GM12878 (cell line): Measurements from ENCODE around the gene SOST. TPM values are rescaled to one million over a fixed set of nuclear protein-coding genes. Genes with fewer than 3 reads are reported as not detected.

Experiments
- ATAC-seq: fragments of 200-7000 bp; cut with Tn5 transposase; 3 replicates; pipeline ENCODE4 v1.9.1; 2020; ENCODE audit warnings: mild to moderate bottlenecking, moderate library complexity
- BruUV-seq: library from RNA; stranded (reverse); fragments of 400-500 nt; replicated peaks from 2 replicates; lab custom pipeline; 2021; lab: Mats Ljungman, UMichigan
- CTCF ChIA-PET: fragments of 300-600 bp; sonication (Branson Sonifier 250); formaldehyde crosslinking; extraction: SDS; loops from one replicate; lab custom pipeline; 2021; ENCODE audit warnings: inconsistent platforms; lab: Yijun Ruan, JAX
- POLR2A ChIA-PET: fragments of 350-600 bp; formaldehyde crosslinking; extraction: SDS; loops from one replicate; lab custom pipeline; 2021; ENCODE audit warnings: inconsistent platforms; lab: Charles Lee
- RAD21 ChIA-PET: fragments of 300-600 bp; sonication (Branson Sonifier 250); formaldehyde crosslinking; loops from one replicate; lab custom pipeline; 2023; ENCODE audit warnings: antibody characterized with exemption; ENCODE audit not compliant: unreplicated experiment; lab: Charles Lee
- SMC1A ChIA-PET: fragments of 300-600 bp; sonication (Branson Sonifier 250); formaldehyde crosslinking; loops from one replicate; lab custom pipeline; 2023; ENCODE audit not compliant: unreplicated experiment, uncharacterized antibody; lab: Charles Lee
- DNase-seq: peaks from one replicate; pipeline ENCODE4 v3.0.0-alpha.2; 2011; ENCODE audit warnings: low read depth, low spot score
- FAIRE-seq: peaks from 3 replicates; lab custom pipeline; 2011; peaks lifted over from hg19 to GRCh38; lab: Jason Lieb, UNC
- H2AFZ ChIP-seq: 2 replicates; pipeline ENCODE4 v1.6.0; 2011; ENCODE audit warnings: low read depth, low read length, control low read depth; ENCODE audit not compliant: control insufficient read depth
- H3K27ac ChIP-seq: 2 replicates; pipeline ENCODE4 v1.5.1; 2011; ENCODE audit warnings: control low read depth; ENCODE audit not compliant: control insufficient read depth, insufficient read depth
- H3K27me3 ChIP-seq, 2 experiments: replicated peaks in 1 of 2; 2 replicates each; pipeline versions ENCODE4 v1.6.0 to v1.6.1; 2011; ENCODE audit warnings: low read length in 1 of 2; ENCODE audit not compliant: control insufficient read depth in 2 of 2, insufficient read depth in 2 of 2
- H3K36me3 ChIP-seq, 2 experiments: 2 replicates each; pipeline ENCODE4 v1.5.1; 2011; ENCODE audit warnings: low read length in 1 of 2; ENCODE audit not compliant: control insufficient read depth in 2 of 2, insufficient read depth in 2 of 2
- H3K4me1 ChIP-seq: 2 replicates; pipeline ENCODE4 v1.6.1; 2011; ENCODE audit warnings: mild to moderate bottlenecking, low read length, moderate library complexity, mixed read lengths; ENCODE audit not compliant: control insufficient read depth, insufficient read depth
- H3K4me2 ChIP-seq: 2 replicates; pipeline ENCODE4 v1.6.0; 2011; ENCODE audit warnings: control low read depth; ENCODE audit not compliant: control insufficient read depth, insufficient read depth
- H3K4me3 ChIP-seq: fragments of 200-600 bp; sonication (generic); 2 replicates; pipeline ENCODE4 v1.5.1; 2016
- H3K79me2 ChIP-seq: 2 replicates; pipeline ENCODE4 v1.6.0; 2011; ENCODE audit warnings: low read length; ENCODE audit not compliant: control insufficient read depth, insufficient read depth
- H3K9ac ChIP-seq: 2 replicates; pipeline ENCODE4 v1.8.0; 2011; ENCODE audit warnings: low read length, control low read depth, mixed read lengths; ENCODE audit not compliant: control insufficient read depth, insufficient read depth
- H3K9me3 ChIP-seq: replicated peaks from 3 replicates; pipeline ENCODE4 v1.5.1; 2011; ENCODE audit warnings: mild to moderate bottlenecking, low read length; ENCODE audit not compliant: control insufficient read depth, insufficient read depth
- H4K20me1 ChIP-seq: 2 replicates; pipeline ENCODE4 v1.6.0; 2011; ENCODE audit not compliant: control insufficient read depth, insufficient read depth
- BMI1 ChIP-seq: fragments of 450-650 bp; IDR thresholded peaks from 2 replicates; pipeline ENCODE4 v1.6.1; 2016; ENCODE audit warnings: mild to moderate bottlenecking, moderate library complexity, borderline replicate concordance
- CEBPB ChIP-seq, 2 experiments: fragments of 150-350 bp in 1 of 2; IDR thresholded peaks; 2 replicates each; pipeline ENCODE4 v1.6.1; 2012 to 2014; ENCODE audit warnings: low read depth in 2 of 2, low read length in 2 of 2, borderline replicate concordance in 1 of 2, inconsistent platforms in 1 of 2
- CUX1 ChIP-seq: IDR thresholded peaks from 2 replicates; pipeline ENCODE4 v1.6.1; 2012; ENCODE audit warnings: improper control_type of control experiment, low read depth, low read length; ENCODE audit not compliant: insufficient replicate concordance
- KLF5 ChIP-seq: fragments of 450-650 bp; IDR thresholded peaks from 2 replicates; pipeline ENCODE4 v1.6.1; 2014; ENCODE audit warnings: mild to moderate bottlenecking; ENCODE audit not compliant: partially characterized antibody
- NBN ChIP-seq: fragments of 450-650 bp; IDR thresholded peaks from 2 replicates; pipeline ENCODE4 v1.6.1; 2016
- NFIC ChIP-seq: IDR thresholded peaks from 2 replicates; pipeline ENCODE4 v1.6.1; 2012; ENCODE audit warnings: low read depth, mild to moderate bottlenecking, inconsistent platforms, low read length, moderate library complexity
- PAX5 ChIP-seq: IDR thresholded peaks from 2 replicates; pipeline ENCODE4 v1.6.1; 2011; ENCODE audit warnings: low read depth, low read length, borderline replicate concordance
- RB1 ChIP-seq: fragments of 450-650 bp; formaldehyde crosslinking; IDR thresholded peaks from 2 replicates; pipeline ENCODE4 v1.6.1; 2017; ENCODE audit warnings: mild to moderate bottlenecking, borderline replicate concordance
- REST ChIP-seq: IDR thresholded peaks from 2 replicates; pipeline ENCODE4 v1.6.1; 2012; ENCODE audit warnings: mild to moderate bottlenecking, low read depth, low read length
- SP1 ChIP-seq: IDR thresholded peaks from one replicate; pipeline ENCODE4 v1.6.1; 2011; ENCODE audit warnings: low read depth, low read length
- SREBF2 ChIP-seq: IDR thresholded peaks from 2 replicates; pipeline ENCODE4 v1.6.1; 2012; ENCODE audit warnings: mild to moderate bottlenecking, low read length
- STAT1 ChIP-seq: fragments of 450-650 bp; conservative IDR thresholded peaks from 2 replicates; pipeline ENCODE4 v1.6.1; 2014; ENCODE audit warnings: antibody characterized with exemption, mild to moderate bottlenecking
- STAT3 ChIP-seq: IDR thresholded peaks from 2 replicates; pipeline ENCODE4 v1.6.1; 2011; ENCODE audit warnings: low read depth, low read length, improper control_type of control experiment
- ZZZ3 ChIP-seq: IDR thresholded peaks from 2 replicates; pipeline ENCODE4 v1.6.1; 2011; ENCODE audit warnings: low read depth; ENCODE audit not compliant: control insufficient read depth, insufficient read length
- WGBS: methylation state at CpG from one replicate; pipeline ENCODE4 v1.1.6; 2016; ENCODE audit warnings: low lambda C conversion rate; ENCODE audit not compliant: insufficient replicate concordance, insufficient coverage; ENCODE audit errors: missing lambda C conversion rate; 5-methylcytosine and 5-hydroxymethylcytosine counted together
- in situ Hi-C: fragments of 300-500 bp; cut with MboI; formaldehyde crosslinking; loops from 9 replicates; pipeline ENCODE4 v1.14.3; 2018; ENCODE audit warnings: mixed read lengths
- intact Hi-C: fragments of 100-400 bp; cut with micrococcal nuclease; formaldehyde crosslinking; loops from one replicate; pipeline ENCODE4 v1.14.2; 2022; ENCODE audit not compliant: unreplicated experiment
- polyA plus RNA-seq, 11 experiments: library from polyadenylated mRNA; depleted of rRNA in 4 of 11; unstranded in 6 of 11; stranded (reverse) in 5 of 11; fragments of >200 nt; fragmentation: Nextera tagmentation in 4 of 11; fragmentation: Illumina TruSeq in 1 of 11; extraction: Ambion mirVana in 4 of 11; extraction: Trizol in 1 of 11; gene quantifications; 1 replicate in 1 of 11; 2 replicates in 10 of 11; pipeline versions ENCODE4 v1.2.1 to v1.2.3, GENCODE V29; 2011 to 2016; ENCODE audit warnings: inconsistent platforms in 2 of 11, missing spikeins in 2 of 11, low read depth in 1 of 11
- total RNA-seq, 4 experiments: library from RNA; depleted of rRNA in 3 of 4; stranded (reverse); fragments of >200 nt in 3 of 4; fragmentation: Illumina TruSeq in 1 of 4; extraction: Trizol in 1 of 4; gene quantifications; 2 replicates each; pipeline versions ENCODE4 v1.2.1 to v1.2.3, GENCODE V29; 2013 to 2021

Gene SOST
- total and polyA plus RNA-seq, 10 of the 15 experiments (the other 5 are each of a cell fraction or from before 2014, with no cell fraction given) = not detected

- no peaks in the 10 kb centered on the region for H4K20me1 ChIP-seq
- no peaks in the 10 kb centered on the region; the same call in 2 of the 3 replicates for H3K9me3 ChIP-seq
- CTCF ChIA-PET = interaction anchor here (1.6 kb wide), 1 partner anchor 42 kb away, joined by 5 read pairs; no protein-coding TSS in a partner anchor
- H3K9ac ChIP-seq = no peak overlapping the region
- SMC1A ChIA-PET = no interaction called here
- H3K4me2 ChIP-seq = no peak overlapping the region
- BruUV-seq = no TSS peak
- H3K4me1 ChIP-seq = no peaks in the 10 kb centered on the region
- 10% methylated on average over 4 of the region's 4 CpGs for WGBS
- H3K27ac ChIP-seq = no peak overlapping the region
- no peaks in the 10 kb centered on the region for H3K36me3 ChIP-seq
- POLR2A ChIA-PET = no interaction called here
- H3K79me2 ChIP-seq = no peaks in the 10 kb centered on the region
- intact Hi-C loops = no loop called here
- ATAC-seq = no peak
- H3K4me3 ChIP-seq = no peak overlapping the region
- no peak for FAIRE-seq
- no peak for DNase-seq
- peaks cover 2 to 3% of the 10 kb centered on the region in 2 experiments for H3K27me3 ChIP-seq
- in situ Hi-C loops = no loop called here
- no peak overlapping the region for H2AFZ ChIP-seq
- RAD21 ChIA-PET = no interaction called here
- TF ChIP-seq BMI1 (no peak), CUX1 (no peak), STAT3 (no peak), SREBF2 (no peak), REST (no peak), ZZZ3 (no peak), RB1 (no peak), NBN (no peak), STAT1 (no peak), CEBPB (IDR thresholded peaks at IDR 0.05; ENCODE audit: borderline replicate concordance in 1 of 2, low read depth in 2 of 2, low read length in 2 of 2) (no peak), SP1 (no peak), KLF5 (no peak), PAX5 (no peak), NFIC (no peak)
Observed at GRCh38 chr17:43808076-43808475, 49.5 kb upstream of the SOST start.
